ENCODE results near the gene NTF3. TPM values are rescaled to one million over a fixed set of nuclear protein-coding genes. Genes with fewer than 3 reads are reported as not detected.

The NTF3 gene
- total RNA-seq, 2 donors from 2014 or later: not detected

DNA sequence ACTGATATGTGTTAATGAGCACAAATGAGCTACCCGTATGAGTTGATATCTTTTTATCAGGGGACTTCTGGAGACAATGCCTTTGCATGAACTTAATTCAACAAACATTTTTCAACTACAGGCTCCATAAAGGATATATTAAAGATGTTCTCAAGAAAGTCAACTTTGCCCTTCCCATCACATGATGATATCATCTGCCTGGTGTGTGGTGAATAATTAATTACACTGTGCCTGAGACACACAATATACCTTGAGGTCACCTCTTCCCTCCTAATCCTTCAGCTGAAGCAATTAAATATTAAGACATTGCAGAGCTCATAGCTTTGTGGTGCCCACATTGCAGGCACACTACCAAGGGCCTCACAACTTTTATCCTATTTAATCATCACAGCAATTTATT is 22.3 kb upstream of the NTF3 start:
- Mint-ChIP-seq H3K4me3 (no peak overlapping the region), H3K4me1 (no peaks in the 10 kb centered on the region), H3K27ac (no peak overlapping the region), H3K27me3 (peaks cover 15% of the 10 kb centered on the region), H3K36me3 (ENCODE audit: low read depth) (no peaks in the 10 kb centered on the region)
- no peaks in the 10 kb centered on the region for H3K9me3 ChIP-seq (ENCODE audit: control insufficient read depth, low read length, poor library complexity, severe bottlenecking)
- ATAC-seq: no peak
- DNase-seq: no peak

GRCh38 chr12:5416571-5416970 is 15.3 kb upstream of the NTF3 start:
- Mint-ChIP-seq H3K36me3 (ENCODE audit: low read depth) (no peaks in the 10 kb centered on the region), H3K27me3 (peaks cover 15% of the 10 kb centered on the region), H3K4me3 (no peak overlapping the region), H3K4me1 (no peaks in the 10 kb centered on the region), H3K27ac (no peak overlapping the region)
- no peak for DNase-seq
- ATAC-seq: no peak
- no peaks in the 10 kb centered on the region for H3K9me3 ChIP-seq (ENCODE audit: control insufficient read depth, low read length, poor library complexity, severe bottlenecking)

DNA sequence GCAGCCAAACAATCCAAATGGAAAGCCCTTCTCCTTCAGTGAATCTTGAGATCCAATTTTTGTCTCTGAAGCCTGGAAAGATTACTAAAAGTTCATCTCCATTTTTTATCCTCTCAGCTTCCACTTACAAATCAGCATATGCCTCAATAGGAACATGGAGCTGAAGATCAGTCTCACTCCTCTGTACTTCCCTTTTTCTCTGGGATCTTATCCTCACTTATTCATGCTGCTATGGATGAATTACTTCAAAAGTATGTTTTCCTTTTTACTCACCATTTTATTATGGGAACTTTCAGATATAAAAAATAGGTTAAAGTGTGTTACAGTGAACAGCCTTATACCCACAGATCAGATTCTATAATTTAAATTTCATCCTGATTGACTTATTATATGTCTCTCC is 14.4 kb upstream of the NTF3 start:
- Mint-ChIP-seq H3K4me1 (no peaks in the 10 kb centered on the region), H3K27me3 (peaks cover 19% of the 10 kb centered on the region), H3K27ac (no peak overlapping the region), H3K4me3 (no peak overlapping the region), H3K36me3 (ENCODE audit: low read depth) (no peaks in the 10 kb centered on the region)
- H3K9me3 ChIP-seq (ENCODE audit: control insufficient read depth, low read length, poor library complexity, severe bottlenecking): no peaks in the 10 kb centered on the region
- ATAC-seq: no peak
- DNase-seq: no peak

DNA sequence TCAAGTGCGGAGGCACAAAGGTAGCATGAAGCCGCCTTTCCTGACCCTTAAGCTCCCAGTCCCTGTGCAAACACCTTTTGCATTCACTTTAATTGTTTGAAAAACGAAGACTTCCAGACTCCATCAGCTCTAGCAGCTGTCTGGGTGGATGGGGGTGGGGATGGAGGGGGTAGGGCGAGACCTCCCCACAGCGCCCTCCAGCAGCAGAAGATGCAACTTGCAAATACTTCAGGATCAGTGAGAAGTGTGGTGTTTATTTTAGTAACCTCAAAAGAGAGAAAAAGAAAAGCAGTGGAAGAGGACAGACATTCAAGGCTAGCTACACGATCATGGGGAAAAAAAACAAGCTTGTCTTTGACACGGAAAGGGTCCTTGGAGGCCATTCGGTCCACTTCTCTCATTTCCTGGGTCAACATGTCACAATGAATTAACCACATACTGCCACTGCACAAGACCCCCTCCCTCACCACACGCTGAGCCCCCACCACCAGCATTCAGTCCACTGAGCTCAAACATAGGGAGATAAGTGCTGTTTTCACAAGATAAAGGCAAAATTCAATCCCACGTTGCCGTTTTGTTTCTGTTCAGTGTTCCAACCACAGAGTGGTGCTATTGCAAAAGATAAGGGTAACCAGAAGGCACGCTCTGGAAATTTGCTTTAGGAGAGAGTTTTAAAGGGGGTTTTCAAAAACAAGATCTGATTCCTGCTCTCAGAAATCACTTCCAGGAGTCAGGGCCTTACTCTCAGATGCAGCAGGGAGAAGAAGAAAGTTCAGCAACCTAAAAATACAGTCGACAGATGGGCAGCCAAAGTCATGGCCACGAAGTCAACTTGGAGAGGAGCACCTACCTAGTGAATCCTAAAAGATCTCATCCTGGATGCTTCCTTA is 3.3 kb upstream of the NTF3 start:
- peaks cover 55% of the 10 kb centered on the region for H3K27me3 Mint-ChIP-seq
- DNase-seq (no peak), ATAC-seq (no peak)
- H3K36me3 Mint-ChIP-seq (ENCODE audit: low read depth): peaks cover 2% of the 10 kb centered on the region
- H3K4me1 Mint-ChIP-seq: peaks cover 2% of the 10 kb centered on the region
- H3K4me3 Mint-ChIP-seq: no peak overlapping the region
- H3K9me3 ChIP-seq (ENCODE audit: control insufficient read depth, low read length, poor library complexity, severe bottlenecking): no peaks in the 10 kb centered on the region
- no peak overlapping the region for H3K27ac Mint-ChIP-seq

DNA sequence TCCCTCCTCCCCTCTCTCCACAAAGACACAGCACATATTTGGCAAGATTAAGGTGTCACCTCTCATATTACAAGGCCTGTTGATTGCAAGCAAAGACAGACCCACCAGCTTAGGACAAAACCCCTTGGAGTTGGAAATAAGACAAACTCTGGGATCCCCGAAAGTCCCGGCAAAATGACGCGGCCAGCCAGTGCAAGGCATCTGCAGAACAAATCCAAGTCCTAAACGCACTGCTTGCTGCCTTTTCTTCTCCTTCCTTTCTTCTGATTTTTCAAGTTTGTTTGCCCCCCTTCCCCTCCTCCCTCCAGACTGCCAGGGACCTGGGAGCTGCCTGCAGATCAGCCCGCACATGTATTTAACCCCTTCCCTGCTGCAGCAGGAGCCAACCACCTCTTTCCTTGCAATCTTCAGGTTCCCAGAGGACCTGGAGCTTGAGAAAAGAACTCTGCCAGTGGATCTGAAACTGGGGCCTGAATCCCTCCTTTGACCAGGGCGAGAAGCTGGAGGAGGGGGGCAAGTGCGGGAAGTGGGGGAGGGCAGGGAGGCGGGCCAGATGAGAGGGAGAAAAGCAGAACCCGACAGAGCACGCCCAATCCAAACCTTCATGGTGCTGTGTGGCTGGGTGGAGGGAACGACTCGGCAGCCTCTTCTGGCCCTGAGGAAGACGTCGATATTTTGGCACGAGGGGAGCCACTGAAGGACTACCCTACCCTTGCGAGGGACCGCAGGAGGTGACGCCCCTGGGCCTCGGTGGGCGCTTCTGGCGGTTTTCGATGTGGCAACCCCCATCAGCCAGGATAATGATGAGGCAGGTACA is 2.0 kb upstream of the NTF3 start:
- no peak for ATAC-seq
- Mint-ChIP-seq H3K27ac (no peak overlapping the region), H3K36me3 (ENCODE audit: low read depth) (peaks cover 2% of the 10 kb centered on the region), H3K4me1 (peaks cover 2% of the 10 kb centered on the region), H3K27me3 (peaks cover 49% of the 10 kb centered on the region), H3K4me3 (peak overlapping the region; percentile 19)
- H3K9me3 ChIP-seq (ENCODE audit: control insufficient read depth, low read length, poor library complexity, severe bottlenecking): no peaks in the 10 kb centered on the region
- no peak for DNase-seq

- DNase-seq (no peak), ATAC-seq (no peak)
- H3K4me3 Mint-ChIP-seq: peak overlapping the region; percentile 55
- no peak overlapping the region for H3K27ac Mint-ChIP-seq
- peaks cover 49% of the 10 kb centered on the region for H3K27me3 Mint-ChIP-seq
- H3K9me3 ChIP-seq (ENCODE audit: control insufficient read depth, low read length, poor library complexity, severe bottlenecking): no peaks in the 10 kb centered on the region
- H3K36me3 Mint-ChIP-seq (ENCODE audit: low read depth): peaks cover 2% of the 10 kb centered on the region
- peaks cover 2% of the 10 kb centered on the region for H3K4me1 Mint-ChIP-seq
These were observed 986 bp upstream of the NTF3 start for GRCh38 chr12:5430641-5431603.

- no peaks in the 10 kb centered on the region for H3K9me3 ChIP-seq (ENCODE audit: control insufficient read depth, low read length, poor library complexity, severe bottlenecking)
- H3K4me3 Mint-ChIP-seq: no peak overlapping the region
- DNase-seq: no peak
- ATAC-seq: no peak
- peaks cover 2% of the 10 kb centered on the region for H3K4me1 Mint-ChIP-seq
- H3K27me3 Mint-ChIP-seq: peaks cover 31% of the 10 kb centered on the region
- H3K36me3 Mint-ChIP-seq (ENCODE audit: low read depth): peaks cover 2% of the 10 kb centered on the region
- H3K27ac Mint-ChIP-seq: no peak overlapping the region
These were observed 1.4 kb downstream of the NTF3 start for GRCh38 chr12:5433081-5433844.

DNA sequence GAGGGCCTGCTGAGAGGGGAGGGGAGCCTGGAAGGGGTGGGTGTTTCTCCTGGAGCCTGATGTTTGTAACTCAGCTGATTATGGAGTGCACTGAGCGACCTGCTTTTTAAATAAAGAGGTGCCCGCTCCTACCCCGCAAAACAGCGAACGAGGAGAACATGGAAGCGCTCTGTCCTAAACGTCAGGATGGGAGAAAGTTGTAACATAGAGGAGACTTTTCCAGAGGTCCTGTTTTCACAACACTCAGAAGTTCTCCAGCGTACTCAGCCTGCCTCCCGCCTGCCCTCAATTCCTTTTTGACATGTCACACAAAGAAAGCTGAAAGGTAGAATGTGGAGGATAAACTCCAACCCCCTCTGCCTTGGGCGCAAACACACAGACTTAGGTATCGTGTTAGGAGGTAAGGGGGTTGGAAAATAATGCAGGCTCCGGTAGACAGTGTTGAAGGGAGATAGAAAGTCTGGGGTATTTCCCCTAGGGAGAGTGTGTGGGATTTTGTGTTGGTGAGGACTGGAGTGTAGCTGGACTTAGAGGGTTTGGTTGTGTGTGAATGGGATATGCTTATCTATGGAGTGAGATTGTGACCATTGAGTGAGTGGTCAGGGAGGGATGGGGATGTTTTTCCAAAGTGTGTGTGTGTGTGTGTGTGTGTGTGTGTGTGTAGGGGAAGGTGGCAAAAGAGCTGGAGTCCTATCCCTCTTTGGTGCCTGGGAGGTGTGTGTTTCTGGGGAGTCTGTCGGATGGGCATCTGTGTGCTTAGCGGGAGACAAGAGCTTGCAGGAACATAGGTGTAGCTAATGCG is 2.1 kb downstream of the NTF3 start:
- ATAC-seq: no peak
- H3K27ac Mint-ChIP-seq: no peak overlapping the region

DNA sequence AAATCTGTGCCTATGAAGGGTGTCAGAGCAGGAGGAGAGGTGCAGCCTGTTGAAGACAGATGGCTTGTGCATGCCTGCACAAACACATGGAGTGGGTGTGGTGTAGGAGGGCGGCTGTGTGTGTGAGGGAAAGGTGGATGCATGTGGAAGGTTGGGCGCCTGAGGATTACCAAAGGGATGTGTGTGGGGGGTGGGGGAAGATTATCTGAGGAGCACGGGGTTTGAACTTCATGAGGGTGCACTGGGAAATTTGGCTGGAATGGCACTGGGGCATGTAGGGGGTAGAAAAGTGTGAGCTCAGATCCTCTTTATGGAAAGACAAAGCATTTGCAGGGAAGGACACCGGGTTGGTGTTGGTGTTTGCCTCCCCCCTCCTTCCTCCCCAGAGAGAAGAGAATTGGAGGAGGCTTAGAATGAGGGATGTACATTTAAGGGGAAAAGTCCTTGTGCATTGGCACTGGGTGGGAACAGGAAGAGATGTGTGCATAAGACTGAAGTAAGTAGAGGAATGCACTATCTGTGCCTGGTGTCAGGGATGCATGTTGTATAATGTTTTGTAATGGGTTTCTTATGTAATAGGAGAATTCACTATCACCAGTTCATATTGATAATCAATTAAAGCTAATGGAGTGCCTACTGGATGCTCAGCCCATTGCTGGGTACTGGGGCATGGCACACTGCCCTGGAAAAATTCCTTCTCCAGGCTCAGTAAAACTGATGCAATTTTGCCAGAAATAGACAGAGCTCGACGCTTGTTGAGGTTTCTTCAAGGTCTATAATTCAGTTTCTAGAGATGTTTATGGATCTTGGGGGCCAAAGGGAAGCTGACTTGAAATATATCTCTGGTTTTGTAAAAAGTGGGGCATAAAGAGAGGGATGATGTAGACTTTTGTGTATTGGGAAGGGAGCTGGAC is 3.0 kb downstream of the NTF3 start:
- Mint-ChIP-seq H3K36me3 (ENCODE audit: low read depth) (no peaks in the 10 kb centered on the region), H3K4me3 (no peak overlapping the region)

More for the DNA sequence above, 2.1 kb downstream of the NTF3 start:
- no peak overlapping the region for H3K4me3 Mint-ChIP-seq
- DNase-seq: no peak
- peaks cover 2% of the 10 kb centered on the region for H3K36me3 Mint-ChIP-seq (ENCODE audit: low read depth)
- peaks cover 23% of the 10 kb centered on the region for H3K27me3 Mint-ChIP-seq
- H3K9me3 ChIP-seq (ENCODE audit: control insufficient read depth, low read length, poor library complexity, severe bottlenecking): no peaks in the 10 kb centered on the region
- H3K4me1 Mint-ChIP-seq: no peaks in the 10 kb centered on the region

DNA sequence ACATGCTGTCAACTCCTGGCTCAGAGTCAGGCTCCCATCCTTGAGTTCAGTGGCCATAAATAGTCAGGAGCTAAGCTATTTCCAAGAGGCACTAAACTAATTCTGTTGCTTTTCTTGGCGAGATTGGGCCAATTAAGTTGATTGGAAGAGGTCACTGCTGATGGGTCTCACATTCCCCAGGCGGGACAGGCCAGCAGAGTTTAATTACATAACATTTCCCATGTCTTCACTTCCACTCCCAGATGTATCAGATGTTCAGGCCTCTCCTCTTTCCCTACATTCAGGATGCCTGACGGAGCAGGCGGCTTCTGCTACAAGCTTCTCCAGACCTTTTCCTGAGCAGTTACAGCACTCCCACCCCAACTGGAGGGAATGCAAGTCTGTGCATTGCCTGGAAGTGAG is 5.3 kb downstream of the NTF3 start:
- no peaks in the 10 kb centered on the region for H3K36me3 Mint-ChIP-seq (ENCODE audit: low read depth)
- no peak overlapping the region for H3K4me3 Mint-ChIP-seq
- DNase-seq: no peak
- H3K27ac Mint-ChIP-seq: no peak overlapping the region
- no peaks in the 10 kb centered on the region for H3K9me3 ChIP-seq (ENCODE audit: control insufficient read depth, low read length, poor library complexity, severe bottlenecking)
- H3K27me3 Mint-ChIP-seq: peaks cover 15% of the 10 kb centered on the region
- no peak for ATAC-seq
- H3K4me1 Mint-ChIP-seq: no peaks in the 10 kb centered on the region

More for the DNA sequence above, 3.0 kb downstream of the NTF3 start:
- ATAC-seq (no peak), DNase-seq (no peak)
- H3K9me3 ChIP-seq (ENCODE audit: control insufficient read depth, low read length, poor library complexity, severe bottlenecking): no peaks in the 10 kb centered on the region
- no peaks in the 10 kb centered on the region for H3K4me1 Mint-ChIP-seq
- H3K27me3 Mint-ChIP-seq: peaks cover 15% of the 10 kb centered on the region
- no peak overlapping the region for H3K27ac Mint-ChIP-seq

DNA sequence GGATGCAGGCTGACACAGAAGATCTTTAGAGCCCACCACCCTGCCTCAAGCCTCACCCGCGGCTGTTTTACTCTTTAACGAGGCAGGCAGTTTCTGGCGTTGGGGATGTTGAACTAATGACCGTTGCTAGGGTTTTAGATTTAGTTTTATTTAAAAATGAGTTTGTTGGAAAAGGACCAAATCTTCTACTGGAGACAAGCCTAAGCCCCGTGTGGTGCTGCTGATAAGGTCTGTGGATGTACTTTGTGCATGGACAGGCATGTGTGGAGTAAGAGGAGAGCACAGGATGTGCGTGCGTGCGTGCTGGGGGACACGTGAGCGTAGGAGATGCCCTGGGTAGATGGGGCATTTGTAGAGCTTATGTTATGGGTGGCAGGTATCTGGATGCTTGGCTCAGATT is 5.7 kb downstream of the NTF3 start:
- Mint-ChIP-seq H3K27ac (no peak overlapping the region), H3K4me3 (no peak overlapping the region), H3K27me3 (peaks cover 15% of the 10 kb centered on the region), H3K4me1 (no peaks in the 10 kb centered on the region), H3K36me3 (ENCODE audit: low read depth) (no peaks in the 10 kb centered on the region)
- DNase-seq: no peak
- no peaks in the 10 kb centered on the region for H3K9me3 ChIP-seq (ENCODE audit: control insufficient read depth, low read length, poor library complexity, severe bottlenecking)
- no peak for ATAC-seq

Data from T-helper 17 cell (primary cell).